LNCAP (cell line): ENCODE measurements around the gene FBXL19.

Experiments used
- CTCF ChIP-seq: fragments of 450-650 bp; IDR thresholded peaks from 2 replicates; pipeline ENCODE4 v1.5.1; 2017; ENCODE audit warnings: mild to moderate bottlenecking

Gene FBXL19, protein sequence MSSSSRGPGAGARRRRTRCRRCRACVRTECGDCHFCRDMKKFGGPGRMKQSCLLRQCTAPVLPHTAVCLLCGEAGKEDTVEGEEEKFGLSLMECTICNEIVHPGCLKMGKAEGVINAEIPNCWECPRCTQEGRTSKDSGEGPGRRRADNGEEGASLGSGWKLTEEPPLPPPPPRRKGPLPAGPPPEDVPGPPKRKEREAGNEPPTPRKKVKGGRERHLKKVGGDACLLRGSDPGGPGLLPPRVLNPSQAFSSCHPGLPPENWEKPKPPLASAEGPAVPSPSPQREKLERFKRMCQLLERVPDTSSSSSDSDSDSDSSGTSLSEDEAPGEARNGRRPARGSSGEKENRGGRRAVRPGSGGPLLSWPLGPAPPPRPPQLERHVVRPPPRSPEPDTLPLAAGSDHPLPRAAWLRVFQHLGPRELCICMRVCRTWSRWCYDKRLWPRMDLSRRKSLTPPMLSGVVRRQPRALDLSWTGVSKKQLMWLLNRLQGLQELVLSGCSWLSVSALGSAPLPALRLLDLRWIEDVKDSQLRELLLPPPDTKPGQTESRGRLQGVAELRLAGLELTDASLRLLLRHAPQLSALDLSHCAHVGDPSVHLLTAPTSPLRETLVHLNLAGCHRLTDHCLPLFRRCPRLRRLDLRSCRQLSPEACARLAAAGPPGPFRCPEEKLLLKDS

DNA sequence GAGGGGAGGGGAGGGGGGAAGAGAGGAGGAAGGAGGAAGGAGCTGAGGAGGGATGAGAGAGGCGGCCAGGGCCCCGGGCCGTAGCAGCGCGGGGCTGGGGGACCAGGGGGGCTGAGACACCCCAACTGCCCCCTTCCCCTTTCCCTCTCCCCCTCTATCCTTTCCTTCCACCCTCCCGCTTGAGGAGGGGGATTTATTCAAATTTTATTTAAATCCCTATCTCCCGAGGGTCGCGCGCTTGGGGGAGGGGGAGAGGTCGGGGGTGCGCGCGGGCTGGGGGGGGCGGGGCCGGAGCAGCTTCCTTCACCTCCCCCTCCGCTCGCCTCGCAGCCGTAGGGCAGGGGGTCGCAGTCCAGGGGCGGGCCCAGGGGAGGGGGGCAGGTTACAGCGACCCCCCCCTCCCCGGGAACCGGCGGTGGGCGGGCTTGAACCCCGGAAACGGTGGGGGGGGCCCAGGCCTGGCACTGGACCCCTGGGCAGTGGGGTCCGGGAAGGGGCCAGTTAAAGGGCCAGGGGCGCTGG is at the start of gene FBXL19:
TSS of gene FBXL19 (plus strand) at position 19 of the 522 bp plus-strand sequence. CDS start 2,183 bp downstream, outside the sequence.
- TF ChIP-seq CTCF, result no peak

DNA sequence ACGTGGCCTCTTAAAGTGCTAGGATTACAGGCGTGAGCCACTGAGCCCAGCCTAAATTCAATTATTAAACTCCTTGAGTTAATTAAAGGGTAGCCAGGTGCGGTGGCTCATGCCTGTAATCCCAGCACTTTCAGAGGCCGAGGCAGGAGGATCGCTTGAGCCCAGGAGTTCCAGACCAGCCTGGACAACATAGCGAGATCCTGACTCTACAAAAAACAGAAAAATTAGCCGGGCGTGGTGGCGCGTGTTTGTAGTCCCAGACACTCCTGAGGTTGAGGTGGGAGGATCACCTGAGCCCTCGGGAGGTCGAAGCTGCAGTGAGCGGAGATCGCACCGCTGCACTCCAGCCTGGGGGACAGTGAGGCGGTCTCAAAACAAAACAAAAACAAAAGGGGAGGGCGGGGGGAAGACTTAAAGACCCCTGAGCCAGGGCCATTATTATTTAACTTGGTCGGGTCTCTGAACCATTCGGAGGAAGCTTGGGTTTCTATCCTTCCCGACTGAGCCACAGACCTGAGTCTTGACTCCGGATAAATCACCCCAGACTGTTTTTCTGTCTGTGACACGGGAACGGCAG is 49.0 kb upstream of the FBXL19 start:
- TF ChIP-seq CTCF, result no peak

GRCh38 chr16:30874821-30875717 is 48.3 kb upstream of the FBXL19 start:
- no peak for TF ChIP-seq CTCF

DNA sequence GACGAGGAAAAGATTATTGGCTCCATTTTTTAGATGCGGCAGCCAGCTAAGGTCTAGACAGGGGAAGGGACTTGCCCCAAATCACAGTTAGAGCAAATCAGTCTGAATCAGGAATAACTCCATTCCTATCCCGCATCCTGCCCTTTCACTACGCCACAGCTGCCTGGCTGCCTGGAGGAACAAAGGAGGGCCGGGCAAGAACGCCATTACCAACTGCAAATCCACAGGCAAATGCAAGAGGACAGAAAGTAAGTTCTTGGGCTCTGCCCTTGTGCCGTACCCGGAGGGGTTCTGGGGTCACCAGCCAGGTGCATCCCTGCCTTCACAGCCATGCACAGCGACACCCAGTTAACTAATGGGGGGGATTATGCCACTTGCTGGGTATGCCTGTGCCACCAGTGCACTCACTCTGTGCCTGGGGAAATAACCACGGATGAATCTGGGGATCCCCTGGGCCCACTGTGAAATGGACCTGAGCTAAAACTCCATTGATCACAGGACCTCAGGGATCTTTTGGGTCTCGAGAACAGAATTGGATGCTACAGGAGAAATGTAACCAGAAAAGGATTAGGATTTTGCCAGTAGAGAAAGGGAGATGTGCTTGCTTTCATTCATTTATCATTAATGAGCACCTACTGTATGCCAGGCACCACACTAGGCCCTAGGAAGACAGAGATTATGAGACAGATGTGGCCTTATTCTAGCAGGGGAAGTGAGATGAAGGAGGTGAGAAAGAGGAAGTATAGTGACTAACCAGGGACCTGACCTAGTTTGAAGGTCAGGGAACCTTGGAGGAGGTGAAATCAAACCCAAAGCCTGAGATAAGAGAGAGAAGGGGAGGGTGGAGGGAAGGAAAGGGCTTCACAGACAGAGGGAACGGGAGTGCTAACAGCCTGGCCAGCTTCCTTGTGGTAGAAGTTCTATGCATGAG is 47.2 kb upstream of the FBXL19 start:
- TF ChIP-seq CTCF, result no peak

GRCh38 chr16:30876867-30877266 is 46.5 kb upstream of the FBXL19 start:
- no peak for TF ChIP-seq CTCF

DNA sequence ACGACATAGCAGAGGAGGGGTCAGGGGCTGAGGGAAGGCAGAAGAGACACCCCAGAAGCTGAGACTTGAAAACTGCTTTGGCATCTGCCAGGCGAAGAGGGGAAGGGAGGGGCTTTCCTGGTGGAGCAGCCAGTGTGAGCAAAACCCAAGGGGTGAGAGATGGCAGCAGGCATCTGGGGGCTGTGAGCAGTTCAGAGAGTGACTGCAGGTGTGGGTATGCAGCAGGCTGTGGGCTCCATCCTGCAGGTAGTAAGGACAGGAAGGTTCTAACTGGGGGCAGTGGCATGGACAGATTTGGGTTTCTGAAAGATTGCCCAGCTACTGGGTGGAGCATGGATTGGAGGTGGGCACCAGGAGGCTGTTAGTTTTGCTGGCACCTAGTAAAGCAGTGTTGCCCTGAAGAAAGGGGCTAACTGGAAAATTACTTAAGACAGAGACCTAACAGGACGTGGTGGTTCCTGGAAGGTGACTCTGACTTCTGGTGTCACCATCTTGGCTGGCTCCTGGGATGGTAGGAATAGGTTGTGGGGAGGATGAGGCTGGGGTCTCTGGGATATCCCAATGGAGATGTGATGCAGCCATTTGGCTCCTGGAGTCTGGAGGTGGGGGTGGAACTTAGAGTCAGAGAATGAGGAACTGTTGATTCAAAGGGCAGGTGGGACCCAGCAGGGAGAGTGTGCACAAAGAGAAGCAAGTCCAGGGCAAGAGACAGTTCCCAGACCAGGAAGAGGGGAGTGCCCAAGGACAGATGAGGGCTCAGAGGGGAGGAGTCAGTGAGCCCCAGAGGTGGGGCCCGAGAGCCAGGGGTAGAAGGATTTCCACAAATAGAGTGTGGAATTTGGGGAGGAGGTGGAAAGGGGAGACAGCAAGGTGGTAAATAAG is 40.7 kb upstream of the FBXL19 start:
- no peak for TF ChIP-seq CTCF
